SK-N-SH treated with all-trans-retinoic acid at 6 μM for 48 hours (cell line): ENCODE results near the gene ABCA13.

ENCODE experiments used
- BACH2 ChIP-seq: fragments of 250-450 bp; sonication (Bioruptor Pico); IDR thresholded peaks from 2 replicates; pipeline ENCODE4 v1.9.0; 2021; ENCODE audit warnings: mild to moderate bottlenecking, borderline replicate concordance
- CSDC2 ChIP-seq: fragments of 250-450 bp; sonication (Bioruptor Pico); IDR thresholded peaks from 2 replicates; pipeline ENCODE4 v1.5.0; 2020; ENCODE audit warnings: mild to moderate bottlenecking, moderate library complexity
- OSR1 ChIP-seq: fragments of 250-450 bp; sonication (Bioruptor Pico); IDR thresholded peaks from 2 replicates; pipeline ENCODE4 v1.8.0; 2022; ENCODE audit warnings: moderate library complexity, mild to moderate bottlenecking, inconsistent platforms
- PATZ1 ChIP-seq: fragments of 250-450 bp; sonication (Bioruptor Pico); IDR thresholded peaks from 2 replicates; pipeline ENCODE4 v1.8.0; 2020; ENCODE audit warnings: mild to moderate bottlenecking, moderate library complexity, borderline replicate concordance
- PPARA ChIP-seq: fragments of 250-450 bp; sonication (Bioruptor Pico); IDR thresholded peaks from 2 replicates; pipeline ENCODE4 v1.5.0; 2020; ENCODE audit warnings: mild to moderate bottlenecking, borderline replicate concordance
- RARB ChIP-seq: fragments of 250-450 bp; sonication (Bioruptor Pico); IDR thresholded peaks from 2 replicates; pipeline ENCODE4 v1.8.0; 2021; ENCODE audit warnings: mild to moderate bottlenecking, moderate library complexity
- TCF4 ChIP-seq: fragments of 250-450 bp; sonication (Bioruptor Pico); IDR thresholded peaks from 2 replicates; pipeline ENCODE4 v1.8.0; 2021; ENCODE audit warnings: mild to moderate bottlenecking, moderate library complexity, borderline replicate concordance
- TOX ChIP-seq: fragments of 250-450 bp; sonication (Bioruptor Pico); IDR thresholded peaks from 2 replicates; pipeline ENCODE4 v1.8.0; 2021; ENCODE audit warnings: mild to moderate bottlenecking, moderate library complexity, borderline replicate concordance
- TSHZ2 ChIP-seq: fragments of 250-450 bp; sonication (Bioruptor Pico); IDR thresholded peaks from 2 replicates; pipeline ENCODE4 v1.5.0; 2020; ENCODE audit warnings: mild to moderate bottlenecking, moderate library complexity
- ZFP3 ChIP-seq: fragments of 250-450 bp; sonication (Bioruptor Pico); IDR thresholded peaks from 2 replicates; pipeline ENCODE4 v1.5.0; 2020; ENCODE audit warnings: mild to moderate bottlenecking, moderate library complexity

GRCh38 chr7:48518092-48518491, 346.8 kb downstream of the ABCA13 start:
- no peak for TF ChIP-seq BACH2
- no peak for TF ChIP-seq RARB (CRISPR knock-in tag)
- no peak for TF ChIP-seq ZFP3 (CRISPR knock-in tag)
- TF ChIP-seq TSHZ2 (CRISPR knock-in tag): no peak
- no peak for TF ChIP-seq CSDC2 (CRISPR knock-in tag)
- no peak for TF ChIP-seq TCF4
- no peak for TF ChIP-seq OSR1 (CRISPR knock-in tag)
- TF ChIP-seq TOX (CRISPR knock-in tag): no peak
- TF ChIP-seq PPARA (CRISPR knock-in tag): no peak
- no peak for TF ChIP-seq PATZ1 (CRISPR knock-in tag)
